Measurements from ENCODE around the gene KMT2D.

Gene KMT2D

DNA sequence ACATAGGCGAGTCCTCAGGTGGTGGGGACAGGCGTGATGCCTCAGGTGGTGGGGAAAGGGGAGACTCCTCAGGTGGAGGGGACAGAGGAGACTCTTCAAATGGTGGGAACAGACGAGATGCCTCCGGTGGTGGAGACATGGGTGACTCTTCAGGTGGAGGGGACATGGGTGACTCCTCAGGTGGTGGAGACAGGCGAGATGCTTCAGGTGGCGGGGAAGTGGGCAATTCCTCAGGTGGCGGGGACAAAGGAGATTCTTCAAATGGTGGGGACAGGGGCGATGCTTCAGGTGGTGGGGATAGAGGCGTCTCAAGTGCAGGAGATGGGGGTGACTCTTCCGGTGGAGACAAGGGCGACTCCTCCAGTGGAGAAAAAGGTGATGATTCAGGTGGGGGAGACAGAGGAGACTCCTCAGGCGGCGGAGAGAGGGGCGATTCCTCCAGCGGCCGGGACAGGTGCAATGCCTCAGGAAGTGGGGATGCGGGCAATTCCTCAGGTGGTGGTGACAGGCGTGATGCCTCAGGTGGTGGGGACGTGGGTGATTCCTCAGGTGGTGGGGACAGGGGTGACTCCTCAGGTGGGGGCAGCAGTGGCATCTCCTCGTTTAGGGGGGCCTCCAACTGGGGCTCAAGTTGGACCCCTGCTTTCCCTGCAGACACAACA lies 8.7 kb downstream of the KMT2D start:
- DNase-seq (ENCODE audit: insufficient read length, low spot score), result no peak
- TF ChIP-seq POLR2A (IDR thresholded peaks at IDR 0.05; ENCODE audit: low read depth, low read length), result no peak
- FAIRE-seq, result no peak

DNA sequence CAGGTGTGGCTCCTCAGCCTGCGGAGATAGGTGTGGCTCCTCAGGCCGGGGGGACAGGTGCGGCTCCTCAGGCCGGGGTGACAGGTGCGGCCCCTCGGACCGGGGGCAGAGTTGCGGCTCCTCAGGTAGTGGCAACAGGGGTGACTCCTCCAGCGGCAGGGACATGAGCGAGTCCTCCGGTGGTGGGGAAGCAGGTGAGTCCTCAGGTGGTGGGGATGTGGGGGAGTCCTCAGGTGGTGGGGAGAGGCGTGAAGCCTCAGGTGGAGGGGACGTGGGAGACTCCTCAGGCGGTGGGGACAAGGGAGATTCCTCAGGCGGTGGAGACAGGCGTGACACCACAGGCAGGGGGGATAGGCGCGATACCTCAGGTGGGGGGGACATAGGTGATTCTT lies 9.2 kb downstream of the KMT2D start:
- DNase-seq (ENCODE audit: insufficient read length, low spot score) (no peak), FAIRE-seq (no peak)
- TF ChIP-seq POLR2A (IDR thresholded peaks at IDR 0.05; ENCODE audit: low read depth, low read length), result no peak

DNA sequence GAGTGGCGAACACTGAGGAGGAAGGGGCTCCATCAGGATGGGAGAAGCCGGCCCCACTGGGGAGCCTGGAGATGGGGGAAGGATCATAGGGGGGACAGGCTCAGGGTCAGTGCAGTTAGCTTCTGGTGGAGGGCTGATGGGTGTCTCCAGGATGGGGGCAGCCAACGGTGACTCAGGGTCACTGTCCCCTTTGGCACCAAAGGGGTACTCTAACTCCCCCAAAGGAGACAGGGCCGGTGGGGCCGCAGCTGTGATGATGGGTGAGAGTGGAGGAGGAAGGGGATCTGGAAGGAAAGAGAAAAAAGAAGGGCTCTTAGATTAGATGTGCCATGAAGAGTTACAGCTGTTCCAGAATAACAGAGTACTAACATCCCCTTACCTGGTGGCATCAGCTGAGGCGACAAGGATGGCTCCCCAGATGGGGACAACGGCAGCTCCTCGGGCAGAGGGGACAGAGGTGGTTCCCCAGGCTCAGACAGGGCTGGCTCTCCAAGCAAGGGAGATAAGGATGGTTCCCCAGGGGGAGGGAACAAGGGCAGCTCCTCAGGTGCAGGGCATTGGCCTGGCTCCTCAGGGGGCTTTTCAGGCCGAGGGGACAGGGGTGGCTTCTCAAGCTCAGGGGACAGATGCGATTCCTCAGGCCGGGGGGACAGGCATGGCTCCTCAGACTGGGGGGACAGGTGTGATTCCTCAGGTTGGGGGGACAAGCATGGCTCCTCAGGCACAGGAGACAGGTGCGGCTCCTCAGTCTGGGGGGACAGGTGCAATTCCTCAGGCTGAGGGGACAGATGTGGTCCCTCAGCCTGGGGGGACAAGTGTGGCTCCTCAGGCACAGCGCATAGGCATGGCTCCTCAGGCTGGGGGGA lies 9.9 kb downstream of the KMT2D start:
- no peak for TF ChIP-seq POLR2A (IDR thresholded peaks at IDR 0.05; ENCODE audit: low read depth, low read length)
- FAIRE-seq (no peak), DNase-seq (ENCODE audit: insufficient read length, low spot score) (no peak)

DNA sequence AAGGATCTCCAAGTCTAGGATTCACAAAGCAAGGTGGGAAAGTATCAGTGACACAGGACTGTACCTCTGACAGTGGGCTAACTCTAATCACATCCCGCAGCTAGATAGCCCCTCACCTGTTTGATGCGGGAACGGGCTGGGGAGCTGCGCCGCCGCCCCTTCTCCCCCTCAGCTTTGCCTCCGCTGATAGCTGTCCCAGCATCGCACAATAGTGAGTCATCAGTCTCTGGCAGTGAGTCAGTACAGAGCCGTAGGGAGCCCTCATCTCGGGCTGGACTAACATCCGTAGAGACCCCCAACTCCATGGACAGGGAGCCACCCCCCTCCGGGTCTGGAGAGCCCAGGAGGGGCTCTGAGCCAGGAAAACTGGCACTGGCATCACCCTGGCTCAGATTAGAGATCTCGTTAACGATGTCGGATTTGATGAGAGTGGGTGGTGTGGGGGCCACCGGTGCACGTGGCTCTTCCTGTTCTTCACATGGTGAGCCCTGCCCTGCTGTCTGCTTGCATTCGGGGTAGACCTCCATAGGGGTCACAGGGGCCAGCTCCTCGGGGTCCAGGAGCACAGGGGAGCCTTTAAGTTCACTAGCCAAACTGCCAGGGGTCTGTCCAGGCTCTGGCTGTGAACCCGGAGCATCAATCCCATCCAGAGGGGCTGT lies 10.9 kb downstream of the KMT2D start:
- FAIRE-seq (no peak), DNase-seq (ENCODE audit: insufficient read length, low spot score) (peak; percentile 94)

DNA sequence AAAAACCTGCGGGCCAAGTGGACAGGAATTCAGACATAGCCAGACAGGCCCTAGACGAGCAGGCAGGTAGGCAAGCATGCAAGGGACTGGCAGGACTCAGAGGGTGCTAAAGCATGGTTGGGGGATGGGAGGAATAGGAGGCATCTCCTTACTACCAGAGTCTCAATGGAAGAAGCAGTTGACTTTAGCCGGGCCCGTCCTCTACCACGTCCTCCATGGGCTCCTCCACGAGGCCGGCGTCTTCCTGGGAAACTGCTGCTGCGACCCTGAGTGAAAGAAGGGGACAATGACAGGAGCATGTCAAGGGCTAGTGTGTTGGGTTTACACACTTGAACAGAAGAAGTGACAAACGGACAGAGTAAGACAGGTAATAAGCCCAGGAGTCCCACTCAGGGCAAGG lies 11.6 kb downstream of the KMT2D start:
- FAIRE-seq (no peak), DNase-seq (ENCODE audit: insufficient read length, low spot score) (no peak)
- no peak for TF ChIP-seq POLR2A (IDR thresholded peaks at IDR 0.05; ENCODE audit: low read depth, low read length)

More for the DNA sequence above, 10.9 kb downstream of the KMT2D start:
- no peak for TF ChIP-seq POLR2A (IDR thresholded peaks at IDR 0.05; ENCODE audit: low read depth, low read length)

DNA sequence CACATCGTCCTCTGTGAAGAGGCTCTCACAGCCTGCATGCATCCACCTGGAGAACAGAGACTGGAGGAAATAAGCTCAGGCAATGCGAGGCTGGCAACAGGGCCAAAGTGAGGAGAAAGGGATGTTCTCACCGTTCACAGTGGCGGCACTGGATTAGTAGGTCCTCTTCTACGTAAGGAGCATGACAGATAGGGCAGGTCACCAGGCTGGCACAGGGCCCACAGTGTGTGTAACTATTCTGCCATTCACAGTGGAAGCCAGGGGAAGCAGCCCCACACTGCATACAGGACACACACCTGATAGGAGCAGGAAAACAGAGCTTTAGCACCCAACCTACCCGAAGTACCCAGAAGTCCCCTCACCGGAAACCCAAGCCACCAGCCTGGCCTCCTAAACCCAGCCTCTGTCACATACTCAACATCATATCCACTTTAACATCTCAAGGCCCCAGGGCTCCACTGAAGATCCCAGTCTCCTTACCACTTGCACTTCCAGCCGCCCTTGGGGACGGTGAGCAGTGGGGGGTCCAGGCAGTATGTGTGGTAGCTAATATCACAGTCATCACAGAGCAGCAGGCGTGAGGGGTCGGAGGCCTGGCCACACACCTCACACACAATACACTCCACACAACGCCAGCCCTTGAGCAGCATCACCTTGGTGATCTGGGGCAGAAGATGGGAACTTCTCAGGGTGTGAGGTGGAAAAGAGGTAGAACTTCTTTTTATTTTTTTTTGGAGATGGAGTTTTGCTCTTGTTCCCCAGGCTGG lies 14.3 kb downstream of the KMT2D start:
- no peak for TF ChIP-seq POLR2A (IDR thresholded peaks at IDR 0.05; ENCODE audit: low read depth, low read length)
- FAIRE-seq (no peak), DNase-seq (ENCODE audit: insufficient read length, low spot score) (no peak)

DNA sequence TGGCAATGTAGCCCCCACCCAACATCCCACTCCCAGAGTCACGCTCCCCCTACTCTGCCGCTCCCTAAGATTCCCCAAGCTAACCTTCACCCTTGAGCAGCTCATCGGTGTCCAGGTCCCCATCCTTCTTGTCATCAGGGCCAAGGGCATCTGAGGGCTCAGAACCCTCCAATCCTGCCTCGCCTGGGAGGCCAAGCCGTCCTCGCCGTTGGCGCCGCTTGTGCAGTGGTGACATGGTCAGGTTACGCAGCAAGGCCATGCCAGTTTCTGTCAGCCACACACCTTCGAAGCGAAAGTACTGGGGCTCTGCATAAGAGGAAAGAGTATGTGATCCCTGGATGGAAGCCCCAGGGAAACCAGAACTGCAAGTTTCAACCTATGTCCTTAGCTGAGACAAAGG lies 15.9 kb downstream of the KMT2D start:
- no peak for TF ChIP-seq POLR2A (IDR thresholded peaks at IDR 0.05; ENCODE audit: low read depth, low read length)
- DNase-seq (ENCODE audit: insufficient read length, low spot score) (no peak), FAIRE-seq (no peak)

DNA sequence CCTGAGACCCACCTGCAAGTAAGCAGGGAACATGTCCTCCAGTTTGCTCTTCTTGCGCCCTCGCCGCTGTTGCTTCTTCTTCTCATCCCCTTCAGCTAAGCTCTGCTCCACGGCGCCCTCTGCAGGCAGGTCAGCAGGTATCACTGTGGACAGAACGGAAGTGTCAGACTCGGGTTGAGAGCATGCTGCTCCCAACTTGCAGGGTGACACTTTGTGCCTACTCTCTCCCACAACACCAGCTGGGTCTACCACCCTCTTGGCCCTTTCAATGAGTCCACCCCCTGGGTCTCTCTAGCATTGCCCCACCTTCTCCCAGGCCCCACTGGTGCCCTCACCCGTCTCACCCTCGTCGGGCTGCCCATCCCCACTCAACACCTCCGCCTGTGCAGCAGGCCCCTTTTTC lies 16.7 kb downstream of the KMT2D start:
- FAIRE-seq, result no peak
- no peak for TF ChIP-seq POLR2A (IDR thresholded peaks at IDR 0.05; ENCODE audit: low read depth, low read length)
- DNase-seq (ENCODE audit: insufficient read length, low spot score), result no peak

DNA sequence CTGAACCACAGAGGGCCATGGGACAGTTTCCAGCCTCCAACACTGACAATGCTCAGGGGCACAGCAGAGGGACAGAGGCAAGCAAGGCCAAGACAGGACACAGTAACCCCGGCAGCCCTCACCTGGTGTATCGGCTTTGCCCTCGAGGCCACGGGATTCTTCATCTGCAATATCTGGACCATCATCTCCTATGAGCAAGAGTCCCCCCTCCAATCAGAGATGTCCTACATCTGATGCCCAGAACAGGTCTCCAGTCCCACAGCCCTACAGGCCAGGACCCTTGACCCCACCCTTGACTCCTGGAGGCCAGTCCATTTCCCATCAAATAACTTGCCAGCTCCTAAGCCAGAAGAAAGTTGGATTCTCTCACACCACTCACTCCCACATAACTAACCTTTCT lies 17.4 kb downstream of the KMT2D start:
- no peak for DNase-seq (ENCODE audit: insufficient read length, low spot score)
- no peak for FAIRE-seq

DNA sequence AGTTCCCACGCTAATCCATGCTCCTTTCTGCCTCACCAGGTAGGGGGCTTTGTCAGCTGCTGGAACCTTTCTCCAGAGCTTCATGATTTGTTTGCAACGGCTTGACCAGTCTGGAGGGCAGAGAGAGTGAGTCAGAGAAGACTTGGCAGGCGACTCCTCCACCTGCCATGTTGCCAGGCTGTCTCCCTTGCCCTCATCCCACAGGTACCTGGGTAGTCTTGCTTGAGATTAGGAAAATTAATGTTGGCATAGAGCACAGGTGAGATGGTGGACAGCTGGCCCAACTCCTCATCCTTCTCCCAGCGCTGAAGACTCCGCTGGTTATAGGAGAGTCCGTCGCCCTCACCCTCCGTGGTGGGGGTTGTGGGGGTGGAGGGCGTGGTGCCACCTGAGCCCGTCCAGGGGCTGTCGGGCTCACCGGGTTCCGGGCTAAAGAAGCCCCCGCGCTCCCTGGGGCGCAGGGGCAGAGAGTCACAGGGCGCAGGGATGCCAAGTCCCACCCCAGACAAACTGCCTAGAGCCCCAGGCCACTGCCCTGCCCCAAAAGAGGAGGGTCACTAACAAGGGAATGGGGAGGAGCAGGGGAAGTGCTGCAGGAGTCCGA lies 18.6 kb downstream of the KMT2D start:
- DNase-seq (ENCODE audit: insufficient read length, low spot score) (no peak), FAIRE-seq (no peak)
- TF ChIP-seq POLR2A (IDR thresholded peaks at IDR 0.05; ENCODE audit: low read depth, low read length), result no peak

More for the DNA sequence above, 17.4 kb downstream of the KMT2D start:
- TF ChIP-seq POLR2A (IDR thresholded peaks at IDR 0.05; ENCODE audit: low read depth, low read length), result no peak

DNA sequence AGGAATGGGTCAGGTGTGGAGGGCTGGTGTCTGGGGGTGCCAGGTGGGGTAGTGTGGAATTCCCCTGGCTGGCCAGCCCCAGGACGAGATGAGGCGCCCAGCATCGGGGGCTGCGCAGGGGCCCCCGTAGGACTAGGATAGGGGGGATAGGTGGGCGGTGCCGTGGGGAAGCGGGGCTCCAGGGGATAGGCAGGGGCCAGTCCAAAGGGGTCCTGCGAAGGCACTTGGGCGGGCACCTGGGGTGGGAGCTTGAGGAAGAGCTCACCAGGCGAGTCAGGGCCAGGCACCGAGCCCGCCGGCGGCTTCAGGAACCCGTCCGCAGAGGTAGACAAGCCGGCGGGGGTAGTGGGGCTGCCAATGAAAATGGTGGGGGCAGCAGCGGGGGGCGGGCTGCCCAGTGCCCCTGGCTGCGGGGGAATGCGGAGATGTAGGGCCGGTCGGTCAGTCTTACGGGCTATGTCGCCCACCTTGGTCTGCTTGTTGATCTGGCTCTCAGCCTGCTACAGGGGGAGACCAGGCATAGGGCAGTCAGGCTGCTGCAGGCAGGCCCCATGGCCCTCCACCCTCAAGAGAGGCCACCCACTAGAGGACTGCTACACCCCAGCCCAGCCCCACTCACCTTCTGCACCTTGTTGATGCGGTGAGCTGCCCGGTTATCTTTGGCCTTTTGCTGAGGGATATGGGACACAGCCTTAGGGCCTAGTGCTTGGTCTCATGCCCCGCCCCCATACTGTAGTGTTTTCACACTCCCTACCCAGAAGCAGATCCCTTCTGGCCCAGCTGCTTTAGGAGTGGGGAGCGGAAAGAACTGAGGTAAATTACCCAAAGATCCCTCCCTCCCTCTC lies 19.3 kb downstream of the KMT2D start:
- DNase-seq (ENCODE audit: insufficient read length, low spot score), result no peak
- FAIRE-seq, result no peak
- no peak for TF ChIP-seq POLR2A (IDR thresholded peaks at IDR 0.05; ENCODE audit: low read depth, low read length)

DNA sequence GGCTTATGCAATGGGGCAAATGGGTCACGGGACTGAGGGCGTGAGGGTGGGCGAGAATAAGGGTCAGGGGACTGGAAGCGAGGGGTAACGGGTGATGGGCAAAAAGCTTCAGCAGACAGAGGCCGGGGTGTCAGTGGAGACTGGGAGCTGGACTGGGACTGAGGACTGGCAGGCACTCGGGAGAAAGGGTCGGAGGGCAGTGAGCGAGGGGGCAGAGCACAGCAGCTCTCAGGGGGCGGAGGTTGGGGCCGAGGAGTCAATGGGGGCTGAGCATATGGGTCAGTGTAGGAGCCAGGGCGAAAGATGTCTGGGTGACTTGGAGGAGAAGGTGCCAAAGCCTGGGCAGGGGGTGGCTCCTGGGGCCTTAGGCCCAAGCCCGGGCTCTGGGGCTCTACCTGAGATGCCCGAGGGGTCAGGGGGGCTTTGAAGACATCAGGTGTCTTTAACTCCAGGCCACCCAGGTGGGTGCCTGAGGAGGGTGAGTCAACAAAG lies 20.2 kb downstream of the KMT2D start:
- DNase-seq (ENCODE audit: insufficient read length, low spot score) (no peak), FAIRE-seq (no peak)
- TF ChIP-seq POLR2A (IDR thresholded peaks at IDR 0.05; ENCODE audit: low read depth, low read length), result no peak
